ENCODE measurements around the gene BRWD1. TPM values are rescaled to one million over a fixed set of nuclear protein-coding genes. Genes with fewer than 3 reads are reported as not detected.

The BRWD1 gene
- total RNA-seq, 4 donors from 2014 or later: 65.3 to 99.4 (median 87.7) TPM

DNA sequence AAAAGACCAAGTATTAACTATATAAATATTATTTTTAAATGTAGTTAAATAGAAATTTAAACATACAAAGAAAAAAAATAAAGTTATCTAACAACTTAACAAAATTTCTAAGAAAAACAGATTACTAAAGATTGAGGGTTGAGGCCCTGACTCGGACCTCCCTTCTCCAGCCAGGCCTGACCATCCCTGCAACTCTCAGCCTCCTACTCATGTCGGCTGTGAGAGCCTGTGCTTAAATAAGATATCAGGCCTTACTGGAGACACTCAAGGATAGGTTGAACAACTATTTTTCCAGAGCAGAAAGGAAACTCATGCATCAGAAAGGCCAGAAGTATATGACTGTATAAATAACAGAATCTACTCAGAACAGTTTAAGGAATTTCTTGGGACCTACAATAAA, 97.1 kb downstream of the BRWD1 start:
- Histone ChIP-seq H3K4me1 (no peaks in the 10 kb centered on the region), H3K27me3 (no peaks in the 10 kb centered on the region), H3K27ac (no peak overlapping the region), H3K4me3 (no peak overlapping the region), H3K9me3 (no peaks in the 10 kb centered on the region), H3K36me3 (peaks cover 0 to 65% (median 0%) of the 10 kb centered on the region in 3 donors)
- WGBS, 2 donors: 74 to 87% methylated on average over 2 of the region's 2 CpGs
- TF ChIP-seq POLR2A (IDR thresholded peaks at IDR 0.05): no peak
- no peak for TF ChIP-seq EP300 (IDR thresholded peaks at IDR 0.05)
- TF ChIP-seq, protein P1, sequence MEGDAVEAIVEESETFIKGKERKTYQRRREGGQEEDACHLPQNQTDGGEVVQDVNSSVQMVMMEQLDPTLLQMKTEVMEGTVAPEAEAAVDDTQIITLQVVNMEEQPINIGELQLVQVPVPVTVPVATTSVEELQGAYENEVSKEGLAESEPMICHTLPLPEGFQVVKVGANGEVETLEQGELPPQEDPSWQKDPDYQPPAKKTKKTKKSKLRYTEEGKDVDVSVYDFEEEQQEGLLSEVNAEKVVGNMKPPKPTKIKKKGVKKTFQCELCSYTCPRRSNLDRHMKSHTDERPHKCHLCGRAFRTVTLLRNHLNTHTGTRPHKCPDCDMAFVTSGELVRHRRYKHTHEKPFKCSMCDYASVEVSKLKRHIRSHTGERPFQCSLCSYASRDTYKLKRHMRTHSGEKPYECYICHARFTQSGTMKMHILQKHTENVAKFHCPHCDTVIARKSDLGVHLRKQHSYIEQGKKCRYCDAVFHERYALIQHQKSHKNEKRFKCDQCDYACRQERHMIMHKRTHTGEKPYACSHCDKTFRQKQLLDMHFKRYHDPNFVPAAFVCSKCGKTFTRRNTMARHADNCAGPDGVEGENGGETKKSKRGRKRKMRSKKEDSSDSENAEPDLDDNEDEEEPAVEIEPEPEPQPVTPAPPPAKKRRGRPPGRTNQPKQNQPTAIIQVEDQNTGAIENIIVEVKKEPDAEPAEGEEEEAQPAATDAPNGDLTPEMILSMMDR (IDR thresholded peaks at IDR 0.05): no peak
- DNase-seq (ENCODE audit: low spot score in 2 of 2): no peak

DNA sequence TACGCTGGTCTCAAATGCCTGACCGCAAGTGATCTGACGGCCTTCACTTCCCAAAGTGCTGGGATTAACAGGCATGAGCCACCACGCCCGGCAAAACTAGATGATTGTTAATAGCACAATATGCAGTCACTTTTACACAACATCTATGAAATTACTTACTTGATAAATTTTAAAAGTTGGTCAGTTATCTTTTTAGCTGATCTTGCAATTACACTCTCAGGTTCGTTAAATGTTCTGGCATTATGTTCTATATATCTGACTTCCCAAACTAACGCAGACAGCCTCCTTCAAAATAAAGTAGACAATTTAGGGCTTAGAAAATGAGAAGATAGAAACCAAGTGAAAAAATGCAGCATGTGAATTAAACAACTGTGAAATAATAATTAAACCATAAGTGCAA, 98.4 kb downstream of the BRWD1 start:
- TF ChIP-seq POLR2A (IDR thresholded peaks at IDR 0.05): no peak
- TF ChIP-seq, protein P1 (IDR thresholded peaks at IDR 0.05): no peak
- no peak for TF ChIP-seq EP300 (IDR thresholded peaks at IDR 0.05)
- Histone ChIP-seq H3K4me1 (no peaks in the 10 kb centered on the region), H3K36me3 (peaks cover 0 to 72% (median 0%) of the 10 kb centered on the region in 3 donors), H3K27me3 (no peaks in the 10 kb centered on the region), H3K9me3 (no peaks in the 10 kb centered on the region), H3K4me3 (no peak overlapping the region), H3K27ac (no peak overlapping the region)
- 95 to 97% methylated on average over 7 of the region's 7 CpGs for WGBS, 2 donors
- DNase-seq (ENCODE audit: low spot score in 2 of 2): no peak

- no peaks in the 10 kb centered on the region for H3K4me1 ChIP-seq
- no peak overlapping the region for H3K27ac ChIP-seq
- H3K36me3 ChIP-seq: peaks cover 0 to 67% (median 30%) of the 10 kb centered on the region in 3 donors
- no peaks in the 10 kb centered on the region for H3K27me3 ChIP-seq
- no peak for DNase-seq (ENCODE audit: low spot score in 2 of 2)
- no peaks in the 10 kb centered on the region for H3K9me3 ChIP-seq
- no peak for TF ChIP-seq EP300 (IDR thresholded peaks at IDR 0.05)
- TF ChIP-seq, protein P1 (IDR thresholded peaks at IDR 0.05): no peak
- TF ChIP-seq POLR2A (IDR thresholded peaks at IDR 0.05): no peak
- 81 to 86% methylated on average over 2 of the region's 2 CpGs for WGBS, 2 donors
- no peak overlapping the region for H3K4me3 ChIP-seq
Observed at GRCh38 chr21:39209334-39209688, 104.1 kb downstream of the BRWD1 start.

- 93 to 98% methylated on average over 6 of the region's 6 CpGs for WGBS, 2 donors
- H3K4me3 ChIP-seq: no peak overlapping the region
- H3K27ac ChIP-seq: no peak overlapping the region
- no peaks in the 10 kb centered on the region for H3K9me3 ChIP-seq
- peaks cover 0 to 65% (median 30%) of the 10 kb centered on the region in 3 donors for H3K36me3 ChIP-seq
- no peaks in the 10 kb centered on the region for H3K27me3 ChIP-seq
- TF ChIP-seq EP300 (IDR thresholded peaks at IDR 0.05) (no peak), POLR2A (IDR thresholded peaks at IDR 0.05) (no peak)
- TF ChIP-seq, protein P1 (IDR thresholded peaks at IDR 0.05): no peak
- H3K4me1 ChIP-seq: no peaks in the 10 kb centered on the region
- no peak for DNase-seq (ENCODE audit: low spot score in 2 of 2)
Observed at GRCh38 chr21:39208624-39209333, 104.7 kb downstream of the BRWD1 start.

GRCh38 chr21:39204134-39204533, 109.3 kb downstream of the BRWD1 start:
- no peaks in the 10 kb centered on the region for H3K4me1 ChIP-seq
- TF ChIP-seq EP300 (IDR thresholded peaks at IDR 0.05): no peak
- no peak for TF ChIP-seq POLR2A (IDR thresholded peaks at IDR 0.05)
- TF ChIP-seq, protein P1 (IDR thresholded peaks at IDR 0.05): no peak
- no peak overlapping the region for H3K4me3 ChIP-seq
- no peak overlapping the region for H3K27ac ChIP-seq
- 74 to 86% methylated on average over 1 of the region's 1 CpG for WGBS, 2 donors
- no peaks in the 10 kb centered on the region for H3K9me3 ChIP-seq
- DNase-seq (ENCODE audit: low spot score in 2 of 2): no peak
- H3K27me3 ChIP-seq: no peaks in the 10 kb centered on the region
- peaks cover 0 to 79% (median 36%) of the 10 kb centered on the region in 3 donors for H3K36me3 ChIP-seq
